ENCODE results near the gene DUSP22.

Gene DUSP22

GRCh38 chr6:364609-365540, 72.6 kb downstream of the DUSP22 start:
- Histone ChIP-seq H2AFZ (ENCODE audit: low read depth, low read length) (no peak overlapping the region), H3K79me2 (ENCODE audit: insufficient read depth, low read length) (no peaks in the 10 kb centered on the region), H3K4me1 (ENCODE audit: insufficient read depth, low read length) (no peaks in the 10 kb centered on the region), H3K9ac (ENCODE audit: low read depth, low read length) (no peak overlapping the region), H3K4me2 (ENCODE audit: insufficient read depth, low read length) (no peak overlapping the region), H3K27me3 (ENCODE audit: insufficient read depth, low read length, poor library complexity) (no peaks in the 10 kb centered on the region), H3K27ac (ENCODE audit: low read length) (no peak overlapping the region), H3K36me3 (ENCODE audit: insufficient read depth, low read length) (no peaks in the 10 kb centered on the region), H4K20me1 (ENCODE audit: insufficient read depth, low read length) (no peaks in the 10 kb centered on the region), H3K9me3 (ENCODE audit: insufficient read depth, low read length, severe bottlenecking) (peaks cover 4% of the 10 kb centered on the region), H3K4me3 (ENCODE audit: low read depth in 1 of 2, low read length in 2 of 2) (no peak overlapping the region)
- TF ChIP-seq, protein P1, sequence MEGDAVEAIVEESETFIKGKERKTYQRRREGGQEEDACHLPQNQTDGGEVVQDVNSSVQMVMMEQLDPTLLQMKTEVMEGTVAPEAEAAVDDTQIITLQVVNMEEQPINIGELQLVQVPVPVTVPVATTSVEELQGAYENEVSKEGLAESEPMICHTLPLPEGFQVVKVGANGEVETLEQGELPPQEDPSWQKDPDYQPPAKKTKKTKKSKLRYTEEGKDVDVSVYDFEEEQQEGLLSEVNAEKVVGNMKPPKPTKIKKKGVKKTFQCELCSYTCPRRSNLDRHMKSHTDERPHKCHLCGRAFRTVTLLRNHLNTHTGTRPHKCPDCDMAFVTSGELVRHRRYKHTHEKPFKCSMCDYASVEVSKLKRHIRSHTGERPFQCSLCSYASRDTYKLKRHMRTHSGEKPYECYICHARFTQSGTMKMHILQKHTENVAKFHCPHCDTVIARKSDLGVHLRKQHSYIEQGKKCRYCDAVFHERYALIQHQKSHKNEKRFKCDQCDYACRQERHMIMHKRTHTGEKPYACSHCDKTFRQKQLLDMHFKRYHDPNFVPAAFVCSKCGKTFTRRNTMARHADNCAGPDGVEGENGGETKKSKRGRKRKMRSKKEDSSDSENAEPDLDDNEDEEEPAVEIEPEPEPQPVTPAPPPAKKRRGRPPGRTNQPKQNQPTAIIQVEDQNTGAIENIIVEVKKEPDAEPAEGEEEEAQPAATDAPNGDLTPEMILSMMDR (IDR thresholded peaks at IDR 0.05; ENCODE audit: borderline replicate concordance, extremely low read depth, low read length, poor library complexity, severe bottlenecking) = no peak
- TF ChIP-seq EZH2 (IDR thresholded peaks at IDR 0.05; ENCODE audit: borderline replicate concordance, low read depth, low read length, severe bottlenecking) = no peak
- ATAC-seq (ENCODE audit: insufficient read depth, low read depth) (no peak), DNase-seq (no peak)

- no peak for ATAC-seq (ENCODE audit: insufficient read depth, low read depth)
- no peaks in the 10 kb centered on the region for H3K36me3 ChIP-seq (ENCODE audit: insufficient read depth, low read length)
- peaks cover 4% of the 10 kb centered on the region for H3K9me3 ChIP-seq (ENCODE audit: insufficient read depth, low read length, severe bottlenecking)
- no peaks in the 10 kb centered on the region for H3K4me1 ChIP-seq (ENCODE audit: insufficient read depth, low read length)
- TF ChIP-seq EZH2 (IDR thresholded peaks at IDR 0.05; ENCODE audit: borderline replicate concordance, low read depth, low read length, severe bottlenecking) = no peak
- TF ChIP-seq, protein P1 (IDR thresholded peaks at IDR 0.05; ENCODE audit: borderline replicate concordance, extremely low read depth, low read length, poor library complexity, severe bottlenecking) = no peak
- no peaks in the 10 kb centered on the region for H3K79me2 ChIP-seq (ENCODE audit: insufficient read depth, low read length)
- no peak overlapping the region for H3K4me2 ChIP-seq (ENCODE audit: insufficient read depth, low read length)
- no peak overlapping the region for H3K27ac ChIP-seq (ENCODE audit: low read length)
- DNase-seq = no peak
- H2AFZ ChIP-seq (ENCODE audit: low read depth, low read length) = no peak overlapping the region
- H3K9ac ChIP-seq (ENCODE audit: low read depth, low read length) = no peak overlapping the region
- H4K20me1 ChIP-seq (ENCODE audit: insufficient read depth, low read length) = no peaks in the 10 kb centered on the region
- no peaks in the 10 kb centered on the region for H3K27me3 ChIP-seq (ENCODE audit: insufficient read depth, low read length, poor library complexity)
- H3K4me3 ChIP-seq (ENCODE audit: low read depth in 1 of 2, low read length in 2 of 2) = no peak overlapping the region
Observed at GRCh38 chr6:365835-366234, 73.5 kb downstream of the DUSP22 start.

DNA sequence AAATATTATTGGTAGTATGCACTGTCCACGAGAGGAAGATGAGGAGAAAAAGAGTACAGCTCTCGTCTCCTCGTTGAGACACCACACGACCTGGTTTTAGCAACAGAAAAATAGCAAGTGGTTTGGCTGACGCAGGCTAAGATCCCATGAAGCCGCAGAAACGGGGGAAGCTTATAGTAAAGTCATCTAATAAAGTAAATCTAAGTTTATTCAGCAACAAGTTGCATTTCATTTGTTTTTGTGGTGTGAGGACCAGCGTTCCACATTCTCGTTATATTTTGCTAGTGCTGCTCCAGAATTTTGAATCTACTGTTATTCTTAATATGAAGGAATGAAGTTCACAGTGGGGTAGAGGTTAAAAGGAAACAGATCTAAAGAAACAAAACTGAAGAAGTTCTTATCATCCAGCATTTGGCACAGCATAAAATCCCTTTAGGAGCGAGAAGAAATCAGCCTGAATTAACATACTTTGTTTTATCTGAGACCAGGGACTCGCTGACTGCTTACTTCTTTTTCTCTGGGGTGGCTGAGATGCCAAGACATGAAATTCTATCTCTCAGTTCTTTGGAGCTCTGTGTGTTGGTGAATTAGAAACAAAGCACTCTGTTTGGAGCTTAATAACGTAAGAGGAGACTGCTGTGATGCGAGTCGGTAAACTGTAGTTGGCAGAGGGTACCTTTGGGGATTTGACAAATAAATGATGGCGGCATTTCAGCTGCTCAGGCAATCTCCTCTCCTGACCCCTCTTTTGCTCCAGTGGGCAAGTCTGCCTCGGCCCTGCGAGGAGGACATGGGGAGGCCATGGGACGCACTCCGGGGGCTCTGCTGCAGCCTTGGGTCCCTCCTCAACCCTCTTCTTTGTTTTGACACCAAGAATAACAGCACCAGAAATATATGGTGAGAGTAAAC, 74.4 kb downstream of the DUSP22 start:
- TF ChIP-seq EZH2 (IDR thresholded peaks at IDR 0.05; ENCODE audit: borderline replicate concordance, low read depth, low read length, severe bottlenecking) = no peak
- TF ChIP-seq, protein P1 (IDR thresholded peaks at IDR 0.05; ENCODE audit: borderline replicate concordance, extremely low read depth, low read length, poor library complexity, severe bottlenecking) = no peak
- Histone ChIP-seq H3K9me3 (ENCODE audit: insufficient read depth, low read length, severe bottlenecking) (peaks cover 4% of the 10 kb centered on the region), H2AFZ (ENCODE audit: low read depth, low read length) (no peak overlapping the region), H3K9ac (ENCODE audit: low read depth, low read length) (no peak overlapping the region), H3K4me1 (ENCODE audit: insufficient read depth, low read length) (no peaks in the 10 kb centered on the region), H3K27ac (ENCODE audit: low read length) (no peak overlapping the region), H4K20me1 (ENCODE audit: insufficient read depth, low read length) (no peaks in the 10 kb centered on the region), H3K4me3 (ENCODE audit: low read depth in 1 of 2, low read length in 2 of 2) (no peak overlapping the region), H3K4me2 (ENCODE audit: insufficient read depth, low read length) (no peak overlapping the region), H3K79me2 (ENCODE audit: insufficient read depth, low read length) (no peaks in the 10 kb centered on the region), H3K27me3 (ENCODE audit: insufficient read depth, low read length, poor library complexity) (no peaks in the 10 kb centered on the region), H3K36me3 (ENCODE audit: insufficient read depth, low read length) (no peaks in the 10 kb centered on the region)
- ATAC-seq (ENCODE audit: insufficient read depth, low read depth) = no peak
- DNase-seq = no peak

Measured in DND-41 (cell line).